ENCODE results near the gene LKAAEAR1.

LKAAEAR1 gene

DNA sequence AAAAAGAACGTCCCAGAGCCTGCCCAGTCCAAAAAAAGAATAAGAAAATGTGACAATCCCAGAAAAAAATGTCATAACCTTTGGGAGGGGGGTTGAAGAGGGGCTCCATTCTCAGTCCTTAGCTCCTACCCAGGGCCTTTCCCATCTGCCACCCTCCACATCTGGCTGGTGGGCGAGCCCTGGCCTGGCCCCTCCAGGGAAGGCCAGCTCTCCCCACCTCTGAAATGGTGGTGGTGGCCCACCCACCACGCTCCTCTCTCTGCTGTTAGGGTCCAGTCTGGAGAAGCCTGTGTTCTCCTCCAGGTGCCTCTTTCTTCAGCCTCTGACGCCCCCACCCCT lies 5.3 kb downstream of the LKAAEAR1 start:
- no peak for DNase-seq (ENCODE audit: low spot score)

DNA sequence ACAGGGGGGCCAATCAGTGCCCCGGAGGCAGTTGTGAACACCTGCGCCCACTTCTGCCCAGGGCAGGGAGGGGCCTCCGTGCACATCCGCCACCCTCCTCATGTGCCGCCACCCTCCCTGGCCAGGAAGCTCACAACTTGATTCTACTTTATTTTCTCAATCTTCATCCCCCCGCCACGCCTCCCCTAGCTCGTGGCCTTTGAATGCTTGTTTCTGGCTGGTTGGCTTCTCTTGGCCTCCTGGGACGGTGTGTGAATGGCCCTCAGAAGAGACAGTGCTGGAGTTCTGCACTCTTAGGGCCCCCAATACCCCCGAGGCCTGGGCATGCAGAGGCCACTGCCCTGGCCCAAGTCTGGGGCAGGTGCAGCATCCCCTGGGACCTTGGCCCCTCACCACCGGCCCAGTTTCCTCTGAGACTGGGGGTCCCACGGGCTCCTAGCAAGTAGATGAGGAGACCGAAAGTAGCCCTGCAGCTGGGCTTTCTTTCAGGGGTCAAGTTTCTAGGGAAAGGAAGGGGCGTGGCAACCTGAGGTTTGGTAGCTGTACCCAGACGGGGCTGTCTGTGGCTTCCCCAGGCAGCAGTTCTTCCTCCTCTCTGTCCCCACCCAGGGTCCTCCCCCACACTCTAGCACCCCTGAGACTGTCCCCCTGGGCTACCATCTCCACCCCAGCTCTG lies 6.2 kb downstream of the LKAAEAR1 start:
- no peak for DNase-seq (ENCODE audit: low spot score)

DNA sequence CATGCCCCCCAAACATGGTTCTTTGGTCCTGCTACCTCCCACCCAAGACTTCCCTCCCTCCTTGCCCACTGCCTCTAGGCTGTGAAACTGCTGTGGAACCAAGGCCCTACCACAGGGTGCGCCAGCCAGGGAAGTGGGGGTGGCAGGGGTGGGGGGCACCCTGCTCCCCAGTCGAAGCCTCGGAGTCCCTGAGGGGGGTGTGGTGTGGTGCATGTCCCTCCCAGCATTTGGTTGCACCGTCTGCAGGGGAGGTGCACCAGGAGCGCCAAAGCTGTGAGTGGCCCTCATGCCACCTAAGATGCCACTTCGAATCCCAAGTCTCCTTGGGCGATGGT lies 6.7 kb downstream of the LKAAEAR1 start:
- DNase-seq (ENCODE audit: low spot score), result no peak

DNA sequence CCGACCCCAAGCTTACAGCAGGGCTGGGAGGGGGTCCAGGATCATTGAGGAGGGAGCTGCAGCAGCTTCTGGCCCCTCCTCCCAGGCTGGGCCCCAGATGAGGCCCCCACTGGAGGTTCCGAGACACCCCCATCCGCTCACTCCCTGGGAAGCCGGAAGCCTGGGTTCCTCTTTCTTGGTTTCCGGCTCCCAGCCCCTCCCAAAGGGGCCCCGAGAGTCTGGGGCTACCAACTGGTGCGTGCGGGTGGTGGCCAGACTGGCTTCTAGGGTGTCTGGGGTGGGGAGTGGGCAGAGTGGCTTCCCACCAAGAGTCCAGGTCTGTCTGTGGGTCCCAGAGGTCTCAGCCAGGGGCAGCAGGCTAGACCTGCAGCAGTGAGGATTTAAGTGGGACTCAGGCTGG lies 7.1 kb downstream of the LKAAEAR1 start:
- no peak for DNase-seq (ENCODE audit: low spot score)

DNA sequence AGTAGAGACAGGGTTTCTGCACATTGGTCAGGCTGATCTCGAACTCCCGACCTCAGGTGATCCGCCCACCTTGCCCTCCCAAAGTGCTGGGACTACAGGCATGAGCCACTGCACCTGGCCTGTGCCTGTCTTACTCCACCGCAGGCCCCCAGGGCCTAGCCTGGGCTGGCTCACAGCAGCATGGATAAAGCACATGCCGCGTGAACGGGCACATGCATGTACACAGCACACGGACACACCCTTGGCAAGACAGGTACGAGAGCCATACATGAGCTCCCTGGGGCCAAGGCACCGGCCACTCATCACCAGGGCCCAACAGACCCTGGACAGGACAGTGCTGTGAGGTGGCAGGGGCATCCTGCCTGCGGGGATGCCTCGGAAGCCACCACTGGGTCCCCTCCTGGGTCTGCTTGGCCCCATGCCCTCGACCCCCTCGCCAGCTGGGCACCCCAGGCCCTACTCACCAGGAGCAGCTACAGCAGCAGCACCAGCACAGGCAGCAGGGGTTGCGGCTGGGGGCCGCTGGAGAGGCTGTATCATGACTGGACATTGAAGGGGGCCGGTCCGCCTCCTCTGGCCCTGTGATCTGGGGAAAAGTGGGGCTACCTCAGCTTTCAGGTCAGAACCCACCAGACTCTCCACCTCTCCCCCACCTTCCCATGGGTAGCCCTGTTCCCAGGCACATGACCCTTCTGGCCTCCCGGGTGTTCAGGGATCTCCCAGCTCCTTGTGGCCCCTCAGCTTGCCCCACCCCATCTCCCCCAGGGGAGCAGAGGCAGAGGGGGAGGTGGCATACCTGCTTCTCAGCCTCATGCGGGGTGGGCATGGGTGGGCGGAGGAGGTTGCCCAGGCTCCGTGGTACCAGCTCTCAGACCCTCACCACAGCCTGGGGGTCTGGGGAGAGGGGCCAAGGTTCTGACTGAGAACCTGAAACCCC lies 7.9 kb downstream of the LKAAEAR1 start:
- no peak for DNase-seq (ENCODE audit: low spot score)

DNA sequence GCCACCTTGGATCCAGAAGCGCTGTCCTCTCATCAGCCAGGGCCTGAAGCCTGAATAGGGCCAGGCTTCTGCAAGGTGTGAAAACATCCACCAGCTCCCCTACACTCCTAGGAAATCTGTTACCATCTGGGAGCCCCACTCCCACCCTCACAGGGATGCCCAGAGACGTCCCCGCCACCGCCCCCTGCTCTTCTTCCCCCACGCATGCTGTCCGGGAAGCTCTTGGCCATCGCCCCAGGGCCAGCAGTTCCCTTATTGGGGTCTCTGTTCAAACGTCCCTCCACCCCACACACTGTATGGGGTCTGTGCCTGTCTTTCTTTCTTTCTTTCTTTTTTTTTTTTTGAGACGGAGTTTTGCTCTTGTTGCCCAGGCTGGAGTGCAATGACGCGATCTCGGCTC lies 8.6 kb downstream of the LKAAEAR1 start:
- DNase-seq (ENCODE audit: low spot score), result no peak

DNA sequence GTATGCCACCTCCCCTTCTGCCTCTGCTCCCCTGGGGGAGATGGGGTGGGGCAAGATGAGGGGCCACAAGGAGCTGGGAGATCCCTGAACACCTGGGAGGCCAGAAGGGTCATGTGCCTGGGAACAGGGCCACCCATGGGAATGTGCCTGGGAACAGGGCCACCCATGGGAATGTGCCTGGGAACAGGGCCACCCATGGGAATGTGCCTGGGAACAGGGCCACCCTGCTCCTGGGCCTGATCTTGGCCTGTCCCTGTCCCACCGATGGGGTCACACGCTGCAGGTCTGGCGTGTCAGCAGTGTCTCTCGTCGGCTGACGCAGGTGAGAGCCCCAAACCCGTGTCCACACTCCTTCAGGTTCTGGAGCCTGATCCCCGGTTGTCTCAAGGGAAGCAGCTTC lies 9.2 kb downstream of the LKAAEAR1 start:
- no peak for DNase-seq (ENCODE audit: low spot score)

DNA sequence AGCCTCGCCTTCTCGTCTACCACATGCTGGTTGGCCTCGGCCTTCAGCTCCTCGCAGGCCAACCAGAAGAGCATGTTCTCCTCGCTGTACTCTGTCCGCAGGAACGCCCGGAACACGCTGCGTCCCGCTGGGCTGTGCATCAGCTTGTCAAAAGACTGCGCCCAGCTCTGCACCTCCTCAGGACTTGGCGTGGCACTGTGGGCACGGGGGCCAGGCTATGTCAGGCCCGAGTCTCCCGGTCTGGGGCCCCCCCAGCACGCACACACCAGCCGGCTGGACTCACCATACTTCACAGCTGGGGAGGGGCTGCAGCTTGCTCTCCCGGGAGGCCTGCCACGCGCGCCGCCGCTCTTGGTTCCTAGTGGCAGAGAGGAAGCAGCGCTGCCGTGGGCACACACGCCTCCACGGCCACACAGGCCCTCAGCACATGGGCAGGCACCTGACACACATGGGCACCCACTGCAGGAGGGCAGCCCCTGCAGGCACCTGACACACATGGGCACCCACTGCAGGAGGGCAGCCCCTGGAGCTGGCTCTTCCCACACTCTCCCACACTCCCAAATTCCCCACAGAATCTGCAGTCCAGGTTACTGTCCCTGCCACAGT lies 9.9 kb downstream of the LKAAEAR1 start:
- DNase-seq (ENCODE audit: low spot score), result no peak

DNA sequence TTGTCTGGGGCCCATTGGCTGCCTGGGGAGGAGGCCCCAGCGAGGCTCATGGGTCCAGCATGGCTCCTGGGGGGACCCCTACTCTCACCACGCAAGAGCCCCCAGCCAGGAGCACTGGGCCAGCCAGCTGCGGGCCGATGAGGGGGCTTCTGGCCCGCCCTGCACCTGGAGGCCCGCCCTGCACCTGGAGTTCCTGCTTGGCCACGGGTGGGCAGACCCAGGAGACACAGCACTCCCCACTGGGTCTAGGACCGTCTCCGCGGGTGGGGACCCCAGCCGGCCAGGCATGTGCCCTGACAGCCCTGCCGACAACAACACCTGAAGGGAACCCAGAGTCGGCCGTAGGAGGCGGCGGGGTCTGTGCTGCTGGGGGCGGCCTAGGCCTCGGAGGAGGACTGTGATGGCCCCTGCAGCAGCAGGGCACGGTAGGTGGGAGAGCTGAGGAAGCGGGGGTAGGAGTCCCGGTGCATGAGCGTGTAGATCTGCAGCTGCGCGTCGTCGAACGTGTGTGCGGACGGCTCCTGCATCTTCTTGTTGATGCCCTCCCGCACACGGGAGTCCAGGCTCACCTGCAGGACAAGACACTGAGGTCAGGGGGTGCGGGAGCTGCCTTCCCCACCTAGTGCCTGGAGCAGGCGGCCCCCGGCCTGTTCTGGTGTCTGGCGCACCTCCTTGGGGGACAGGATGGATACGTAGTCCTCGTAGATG lies 10.6 kb downstream of the LKAAEAR1 start:
- DNase-seq (ENCODE audit: low spot score), result no peak

DNA sequence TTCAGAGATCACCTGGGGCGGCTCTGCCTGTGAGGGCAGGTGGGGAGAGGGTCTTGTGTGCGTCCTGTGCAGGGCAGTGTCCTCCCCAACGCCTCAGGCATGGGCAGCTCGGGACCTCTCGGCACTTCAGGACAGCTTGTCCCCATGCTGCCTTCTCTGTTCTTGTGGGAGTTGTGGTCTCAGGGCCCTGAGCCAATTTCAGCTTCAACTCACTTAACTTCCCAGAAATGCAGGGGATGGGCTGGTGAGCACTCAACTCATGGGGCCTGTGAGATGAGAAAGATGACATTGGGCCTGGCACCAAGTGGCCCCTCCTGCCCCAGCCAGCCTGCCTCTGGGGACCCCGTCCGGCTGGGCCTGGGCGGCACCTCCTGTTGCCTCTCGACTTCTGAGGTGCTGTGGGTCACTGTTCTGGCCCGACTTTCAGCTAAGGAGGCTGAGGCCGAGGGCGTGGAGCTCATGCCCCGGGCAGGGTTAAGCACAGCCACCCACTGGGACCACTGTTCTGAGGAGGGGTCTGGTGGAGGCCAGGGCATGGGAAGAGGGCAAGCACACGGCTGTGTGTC lies 11.6 kb downstream of the LKAAEAR1 start:
- DNase-seq (ENCODE audit: low spot score), result no peak

DNA sequence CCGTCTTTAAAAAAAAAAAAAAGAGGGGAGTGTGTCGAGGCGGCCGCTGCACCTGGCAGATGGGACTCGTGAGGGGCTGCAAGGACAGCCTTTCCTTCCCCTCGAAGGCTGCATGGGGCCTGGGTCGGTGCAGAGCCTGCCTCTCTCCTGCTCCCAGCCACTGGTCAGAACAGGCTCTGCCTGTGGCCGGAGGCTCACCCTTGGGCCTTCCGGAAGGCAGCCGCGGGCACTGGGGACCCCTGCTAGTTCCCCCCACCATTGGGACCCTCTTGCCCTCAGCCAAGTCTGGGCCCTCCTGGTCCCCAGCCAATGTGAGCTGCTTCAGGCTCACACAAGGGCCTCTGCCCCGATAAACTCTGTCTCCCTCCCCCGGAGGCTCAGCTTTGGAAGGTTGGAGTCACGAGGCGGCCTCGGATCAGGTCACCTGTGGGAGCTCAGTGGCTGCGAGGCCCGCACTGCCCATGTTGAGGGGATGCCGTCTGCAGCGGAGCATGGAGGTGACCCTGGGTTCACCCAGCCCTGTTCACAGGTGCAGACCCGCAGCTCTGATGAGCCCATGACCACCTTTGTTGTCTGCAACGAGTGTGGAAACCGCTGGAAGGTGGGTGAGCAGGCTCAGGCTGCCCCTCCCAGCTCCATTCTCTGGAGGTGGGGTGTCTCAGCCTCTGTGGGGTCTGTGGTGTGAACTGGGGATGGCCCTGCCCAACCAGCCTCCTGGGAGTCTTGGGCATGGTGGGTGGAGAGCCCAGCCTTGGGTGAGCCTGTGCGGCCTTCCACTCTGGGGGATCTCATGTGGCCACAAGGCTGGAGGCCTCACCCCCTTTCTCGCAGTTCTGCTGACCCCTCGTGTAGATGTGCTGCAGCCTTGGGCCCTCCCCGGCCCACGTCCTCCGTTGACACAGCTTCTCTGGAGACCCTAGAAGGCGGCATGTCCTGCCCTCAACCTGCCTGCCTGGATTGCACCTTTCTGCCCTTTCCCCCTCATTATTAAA lies 12.6 kb downstream of the LKAAEAR1 start:
- DNase-seq (ENCODE audit: low spot score), result no peak

DNA sequence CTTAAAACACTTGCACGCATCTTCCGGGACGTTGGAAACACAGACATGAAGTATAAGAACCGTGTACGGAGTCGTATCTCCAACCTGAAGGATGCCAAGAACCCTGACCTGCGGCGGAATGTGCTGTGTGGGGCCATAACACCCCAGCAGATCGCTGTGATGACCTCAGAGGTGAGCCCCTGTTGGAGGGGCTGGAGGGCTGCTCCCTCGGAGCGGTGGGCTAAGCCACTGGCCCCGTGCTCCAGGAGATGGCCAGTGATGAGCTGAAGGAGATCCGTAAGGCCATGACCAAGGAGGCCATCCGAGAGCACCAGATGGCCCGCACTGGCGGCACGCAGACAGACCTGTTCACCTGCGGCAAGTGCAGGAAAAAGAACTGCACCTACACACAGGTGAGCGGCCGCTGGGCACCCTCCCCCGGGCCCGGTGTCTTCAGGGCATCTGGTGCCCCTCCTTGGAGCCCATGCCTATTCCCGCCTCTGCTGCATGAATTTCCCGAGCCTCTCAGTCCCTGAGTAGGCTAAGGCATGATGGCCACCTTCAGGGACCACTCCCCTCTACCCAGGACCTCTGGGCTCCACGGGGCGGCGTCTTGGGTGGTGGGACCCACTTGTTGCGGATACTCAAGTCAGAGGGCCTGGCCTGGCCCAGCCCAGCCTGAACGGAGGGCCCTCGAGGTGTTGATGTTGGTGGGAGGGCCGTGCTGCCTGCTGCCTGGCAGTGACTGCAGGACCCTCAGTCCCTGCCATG lies 13.8 kb downstream of the LKAAEAR1 start:
- DNase-seq (ENCODE audit: low spot score), result no peak

DNA sequence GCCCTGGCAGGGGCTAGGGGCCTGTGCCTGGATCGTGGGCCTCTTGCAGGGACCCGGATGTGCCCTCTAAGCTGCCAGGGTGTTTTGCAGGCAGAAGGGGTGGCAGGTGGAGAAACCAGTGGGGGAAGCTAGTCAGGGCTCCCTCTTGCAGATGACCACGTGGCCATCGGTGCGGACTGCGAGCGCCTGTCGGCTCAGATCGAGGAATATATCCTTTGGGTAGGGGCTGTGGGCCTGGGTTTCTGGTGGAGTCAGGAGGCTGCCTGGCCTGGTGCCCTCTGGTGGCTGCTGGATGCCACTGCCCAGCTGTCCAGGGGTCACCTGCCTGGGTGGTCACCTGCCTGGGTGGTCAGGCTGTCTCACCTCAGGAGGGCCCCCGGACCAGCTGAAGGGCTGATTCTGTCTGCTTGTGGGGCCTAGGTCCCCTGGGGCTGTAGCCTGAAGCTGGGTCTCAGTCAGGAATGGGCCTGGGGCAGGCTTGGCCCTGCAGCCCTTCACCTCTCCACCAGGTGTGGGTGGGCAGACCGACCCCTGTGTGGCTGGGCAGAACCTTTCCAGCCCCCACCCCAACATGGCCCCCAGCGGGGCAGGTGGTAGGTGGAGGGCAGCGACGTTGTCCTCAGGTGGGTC lies 14.5 kb downstream of the LKAAEAR1 start:
- DNase-seq (ENCODE audit: low spot score), result no peak

DNA sequence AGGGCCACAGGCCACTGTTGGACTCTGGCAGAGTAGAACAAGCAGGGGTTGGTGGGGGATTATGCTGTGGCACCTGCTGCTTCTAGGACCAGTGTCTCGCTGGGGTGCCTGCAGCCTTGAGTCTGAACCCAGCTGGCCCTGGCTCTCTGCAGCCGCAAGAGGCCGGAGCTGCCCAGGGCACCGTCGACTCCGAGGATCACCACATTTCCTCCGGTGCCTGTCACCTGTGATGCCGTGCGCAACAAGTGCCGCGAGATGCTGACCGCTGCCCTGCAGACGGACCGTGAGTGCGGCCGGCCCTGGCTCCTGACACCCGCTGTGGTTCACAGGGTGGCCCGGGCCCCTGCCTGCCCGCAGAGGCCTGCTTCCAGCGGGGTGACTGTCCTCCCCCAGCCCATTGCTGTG lies 15.0 kb downstream of the LKAAEAR1 start:
- no peak for DNase-seq (ENCODE audit: low spot score)

DNA sequence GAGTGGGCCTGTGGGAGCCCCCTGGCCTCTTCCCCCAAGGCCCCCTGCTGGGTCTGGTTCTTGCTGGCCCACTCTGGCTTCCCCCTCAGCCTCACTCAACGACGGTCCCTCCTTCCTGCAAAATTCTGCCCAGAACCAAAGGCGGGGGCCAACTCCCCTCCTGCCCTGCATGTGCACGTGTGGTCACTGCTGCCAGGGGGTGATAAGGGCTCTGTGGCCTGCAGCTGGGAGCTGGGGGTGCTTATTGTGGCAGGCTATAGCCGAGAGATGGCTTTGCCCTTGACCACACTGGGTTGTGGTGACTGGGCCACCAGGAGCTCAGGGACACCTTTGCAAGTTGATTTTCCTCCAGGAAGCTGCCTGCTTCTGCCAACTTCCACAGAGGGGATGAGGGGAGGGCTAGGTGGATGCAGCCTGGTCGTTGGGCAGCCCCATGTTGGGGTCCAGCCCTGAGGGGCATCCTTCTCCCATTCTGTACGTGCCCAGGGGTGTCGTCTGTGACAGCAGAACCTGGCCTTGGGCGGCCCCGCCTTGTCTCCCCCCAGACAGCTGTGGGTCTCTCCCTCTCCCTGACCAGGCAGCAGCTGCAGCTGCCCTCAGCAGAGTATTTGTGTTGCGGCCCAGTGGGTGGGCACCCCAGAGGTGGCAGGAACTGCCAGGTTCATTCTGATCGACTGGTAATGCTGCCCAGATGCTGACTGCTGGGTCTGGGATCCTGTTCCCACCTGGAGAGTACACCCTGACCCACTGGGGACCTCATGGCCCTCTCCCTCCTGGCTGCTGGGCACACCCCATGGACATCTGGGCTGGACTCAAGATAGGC lies 15.6 kb downstream of the LKAAEAR1 start:
- DNase-seq (ENCODE audit: low spot score), result no peak

DNA sequence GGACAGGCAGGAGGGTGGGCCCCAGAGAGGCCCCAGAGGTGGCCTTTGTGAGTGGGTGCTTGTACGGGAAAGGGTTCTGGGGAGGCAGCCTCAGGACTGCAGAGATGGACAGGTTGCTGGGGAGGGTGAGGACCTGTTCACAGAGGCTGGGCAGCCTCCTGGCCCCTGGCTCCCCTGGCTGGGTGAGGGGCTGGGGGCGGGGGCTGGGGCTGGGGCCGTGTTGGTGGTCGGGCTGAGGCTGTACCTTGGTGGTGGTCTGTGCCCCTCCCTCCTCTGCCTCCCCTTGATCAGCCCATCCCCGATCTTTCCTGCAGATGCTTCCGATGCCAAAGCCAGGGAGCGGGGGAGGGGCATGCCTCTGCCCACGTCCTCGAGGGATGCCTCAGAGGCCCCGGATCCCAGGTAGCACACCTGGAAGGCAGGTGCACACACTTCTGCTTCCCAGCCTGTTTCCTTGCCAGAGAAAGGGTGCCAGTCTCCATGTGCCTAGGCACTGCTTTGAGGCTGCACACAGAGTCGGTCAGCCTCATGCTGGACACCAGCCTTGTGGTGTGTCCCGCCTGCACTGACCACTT lies 16.4 kb downstream of the LKAAEAR1 start:
- DNase-seq (ENCODE audit: low spot score), result no peak

DNA sequence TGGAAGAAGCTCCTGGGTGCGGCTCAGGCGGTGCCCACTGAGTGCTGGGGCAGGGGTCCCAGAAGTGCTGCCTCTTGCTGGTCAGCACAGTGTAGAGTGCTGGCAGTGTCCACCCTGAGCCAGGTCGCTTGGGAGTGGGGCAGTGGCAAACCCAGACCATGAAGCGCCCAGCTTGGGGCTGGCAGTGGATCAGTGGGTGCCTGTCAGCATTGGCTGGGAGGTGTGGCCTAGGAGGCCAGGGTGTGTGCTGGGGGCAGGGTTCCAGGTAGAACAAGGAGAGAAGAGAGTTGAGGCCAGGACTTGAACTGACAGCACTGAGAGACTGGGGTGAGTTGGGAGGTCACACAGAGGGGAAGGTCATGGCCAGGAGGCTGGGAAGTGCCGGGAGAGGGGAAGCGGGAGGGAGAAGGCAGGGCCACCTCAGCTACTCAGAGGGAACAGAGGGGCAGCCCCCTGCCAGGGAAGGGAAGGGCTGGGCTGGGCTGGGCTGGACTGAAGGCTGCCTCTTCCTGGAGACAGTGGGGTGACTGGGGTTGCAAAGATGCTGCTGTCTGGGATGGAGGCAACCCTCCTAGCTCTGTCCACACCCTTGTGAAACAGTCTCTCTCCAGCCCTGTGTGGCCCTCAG lies 17.1 kb downstream of the LKAAEAR1 start:
- no peak for DNase-seq (ENCODE audit: low spot score)

DNA sequence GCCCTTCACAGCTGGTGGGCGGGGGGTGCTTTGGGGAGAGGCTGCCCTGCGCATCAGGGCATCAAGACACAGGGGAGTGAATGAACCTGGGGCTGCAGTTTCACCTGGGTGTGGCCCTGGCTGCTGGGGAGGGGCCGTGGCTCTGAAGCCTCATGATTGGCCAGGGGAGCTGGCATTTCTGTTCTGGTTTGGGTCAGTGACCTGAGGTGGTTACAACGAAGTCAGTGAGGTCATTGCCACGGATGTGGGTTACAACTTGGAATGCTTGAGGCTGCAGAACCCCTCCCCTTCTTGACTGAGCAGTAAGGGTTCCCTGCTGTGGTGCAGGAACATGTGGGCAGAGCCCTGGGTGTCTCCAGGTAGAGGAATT lies 18.2 kb downstream of the LKAAEAR1 start:
- DNase-seq (ENCODE audit: low spot score), result no peak

Measured in putamen (tissue), 1 donor.